ENCODE results near the gene KCNIP4.

KCNIP4 gene

GRCh38 chr4:21307709-21308108 is 640.9 kb downstream of the KCNIP4 start:
- no peak for TF ChIP-seq CTCF (conservative IDR thresholded peaks at IDR 0.05; ENCODE audit: low read depth)
- ChIA-PET POLR2A (ENCODE audit: low non-redundant PET) (no interaction called here), CTCF (no interaction called here)
- H3K27ac ChIP-seq = no peak overlapping the region
- DNase-seq (ENCODE audit: low spot score) = no peak

GRCh38 chr4:21304540-21304887 is 644.1 kb downstream of the KCNIP4 start:
- H3K27ac ChIP-seq = no peak overlapping the region
- DNase-seq (ENCODE audit: low spot score) = no peak
- no peak for TF ChIP-seq CTCF (conservative IDR thresholded peaks at IDR 0.05; ENCODE audit: low read depth)
- ChIA-PET POLR2A (ENCODE audit: low non-redundant PET) (no interaction called here), CTCF (no interaction called here)

- TF ChIP-seq CTCF (conservative IDR thresholded peaks at IDR 0.05; ENCODE audit: low read depth) = no peak
- no peak for DNase-seq (ENCODE audit: low spot score)
- CTCF ChIA-PET = interaction anchor here (0.6 to 0.7 kb wide), 2 partner anchors 395 to 693 kb away, joined by 3 read pairs; no protein-coding TSS in a partner anchor
- no peak overlapping the region for H3K27ac ChIP-seq
- POLR2A ChIA-PET (ENCODE audit: low non-redundant PET) = no interaction called here
Observed at GRCh38 chr4:21290562-21290961, 658.0 kb downstream of the KCNIP4 start.

GRCh38 chr4:21276046-21276445 is 672.5 kb downstream of the KCNIP4 start:
- CTCF ChIA-PET = no interaction called here
- TF ChIP-seq CTCF (conservative IDR thresholded peaks at IDR 0.05; ENCODE audit: low read depth) = no peak
- POLR2A ChIA-PET (ENCODE audit: low non-redundant PET) = no interaction called here

GRCh38 chr4:21271439-21272052 is 677.0 kb downstream of the KCNIP4 start:
- CTCF ChIA-PET = no interaction called here

More at GRCh38 chr4:21276046-21276445, 672.5 kb downstream of the KCNIP4 start:
- no peak overlapping the region for H3K27ac ChIP-seq
- DNase-seq (ENCODE audit: low spot score) = no peak

GRCh38 chr4:21248331-21248730 is 700.2 kb downstream of the KCNIP4 start:
- ChIA-PET POLR2A (ENCODE audit: low non-redundant PET) (no interaction called here), CTCF (interaction anchor here (0.6 kb wide), 1 partner anchor 62 kb away, joined by 3 read pairs; no protein-coding TSS in a partner anchor)
- no peak for TF ChIP-seq CTCF (conservative IDR thresholded peaks at IDR 0.05; ENCODE audit: low read depth)
- no peak for DNase-seq (ENCODE audit: low spot score)
- no peak overlapping the region for H3K27ac ChIP-seq

More at GRCh38 chr4:21271439-21272052, 677.0 kb downstream of the KCNIP4 start:
- TF ChIP-seq CTCF (conservative IDR thresholded peaks at IDR 0.05; ENCODE audit: low read depth) = no peak
- DNase-seq (ENCODE audit: low spot score) = no peak
- no peak overlapping the region for H3K27ac ChIP-seq
- POLR2A ChIA-PET (ENCODE audit: low non-redundant PET) = no interaction called here
